Liver (tissue), 9 donors: ENCODE measurements around the gene MYO5A. TPM values are rescaled to one million over a fixed set of nuclear protein-coding genes. Genes with fewer than 3 reads are reported as not detected.

ENCODE experiments used
- DNase-seq: peaks from one replicate; pipeline ENCODE4 v3.0.0-alpha.2; 2017; ENCODE audit warnings: low spot score
- H3K27ac ChIP-seq, 2 donors: one replicate each; pipeline ENCODE4 v1.7.0; 2013; ENCODE audit warnings: inconsistent platforms in 2 of 2, low read length in 2 of 2, control low read depth in 1 of 2, low read depth in 1 of 2, mild to moderate bottlenecking in 1 of 2
- H3K27me3 ChIP-seq, 4 donors: one replicate each; pipeline versions ENCODE4 v1.6.1 to v1.7.0; 2013; ENCODE audit warnings: low read length in 3 of 4, inconsistent platforms in 1 of 4, mild to moderate bottlenecking in 1 of 4, moderate library complexity in 1 of 4; ENCODE audit not compliant: control insufficient read depth in 4 of 4, insufficient read depth in 4 of 4
- H3K36me3 ChIP-seq, 4 donors: one replicate each; pipeline versions ENCODE4 v1.6.1 to v1.7.0; 2013; ENCODE audit warnings: low read length in 3 of 4, mild to moderate bottlenecking in 3 of 4, low read depth in 1 of 4, moderate library complexity in 1 of 4; ENCODE audit not compliant: control insufficient read depth in 4 of 4, insufficient read depth in 3 of 4
- H3K4me1 ChIP-seq, 4 donors: one replicate each; pipeline versions ENCODE4 v1.6.1 to v1.7.0; 2013; ENCODE audit warnings: low read length in 3 of 4, mild to moderate bottlenecking in 3 of 4, moderate library complexity in 1 of 4; ENCODE audit not compliant: control insufficient read depth in 4 of 4, insufficient read depth in 4 of 4
- H3K4me3 ChIP-seq, 3 donors: one replicate each; pipeline versions ENCODE4 v1.6.1 to v1.7.0; 2013; ENCODE audit warnings: low read length in 3 of 3, control low read depth in 1 of 3, low read depth in 1 of 3, mild to moderate bottlenecking in 1 of 3
- H3K9ac ChIP-seq, 2 donors: one replicate each; pipeline ENCODE4 v1.7.0; 2013; ENCODE audit warnings: low read length in 2 of 2, mild to moderate bottlenecking in 2 of 2, moderate library complexity in 2 of 2, control low read depth in 1 of 2, low read depth in 1 of 2
- H3K9me3 ChIP-seq, 4 donors: one replicate each; pipeline versions ENCODE4 v1.6.1 to v1.7.0; 2013; ENCODE audit warnings: low read length in 3 of 4; ENCODE audit not compliant: control insufficient read depth in 4 of 4
- CTCF ChIP-seq: fragments of 150-350 bp; IDR thresholded peaks from 2 replicates; pipeline ENCODE4 v1.5.1; 2017; ENCODE audit warnings: improper control_type of control experiment, low read depth, low read length; ENCODE audit not compliant: missing input control
- EGR1 ChIP-seq, 2 donors: IDR thresholded peaks; 2 replicates each; pipeline ENCODE4 v1.6.1; 2016 to 2018; ENCODE audit warnings: antibody characterized with exemption in 2 of 2, low read depth in 2 of 2
- FOXA1 ChIP-seq: IDR thresholded peaks from 2 replicates; pipeline ENCODE4 v1.6.1; 2016; ENCODE audit warnings: antibody characterized with exemption
- FOXA2 ChIP-seq: IDR thresholded peaks from 2 replicates; pipeline ENCODE4 v1.6.1; 2016; ENCODE audit warnings: antibody characterized with exemption
- GABPA ChIP-seq, 2 donors: IDR thresholded peaks in 1 of 2; conservative IDR thresholded peaks in 1 of 2; 2 replicates each; pipeline ENCODE4 v1.6.1; 2016; ENCODE audit warnings: antibody characterized with exemption in 2 of 2, mild to moderate bottlenecking in 1 of 2, moderate library complexity in 1 of 2
- HNF4A ChIP-seq, 2 donors: conservative IDR thresholded peaks; 2 replicates each; pipeline ENCODE4 v1.6.1; 2016; ENCODE audit warnings: antibody characterized with exemption in 2 of 2, mild to moderate bottlenecking in 2 of 2
- HNF4G ChIP-seq: IDR thresholded peaks from 2 replicates; pipeline ENCODE4 v1.6.1; 2016; ENCODE audit warnings: antibody characterized with exemption
- JUND ChIP-seq, 2 donors: IDR thresholded peaks; 2 replicates each; pipeline ENCODE4 v1.6.1; 2016; ENCODE audit warnings: antibody characterized with exemption in 2 of 2
- NR2F2 ChIP-seq: IDR thresholded peaks from 2 replicates; pipeline ENCODE4 v1.6.1; 2016; ENCODE audit warnings: antibody characterized with exemption
- RAD21 ChIP-seq, 2 donors: IDR thresholded peaks; 2 replicates each; pipeline ENCODE4 v1.6.1; 2016; ENCODE audit warnings: antibody characterized with exemption in 2 of 2, mild to moderate bottlenecking in 2 of 2
- REST ChIP-seq: IDR thresholded peaks from 2 replicates; pipeline ENCODE4 v1.6.1; 2016; ENCODE audit warnings: antibody characterized with exemption, mild to moderate bottlenecking
- RXRA ChIP-seq, 2 donors: IDR thresholded peaks; 2 replicates each; pipeline ENCODE4 v1.6.1; 2017 to 2018; ENCODE audit warnings: antibody characterized with exemption in 2 of 2, mild to moderate bottlenecking in 1 of 2
- SP1 ChIP-seq: IDR thresholded peaks from 2 replicates; pipeline ENCODE4 v1.6.1; 2018; ENCODE audit warnings: antibody characterized with exemption, mild to moderate bottlenecking
- TAF1 ChIP-seq: conservative IDR thresholded peaks from 2 replicates; pipeline ENCODE4 v1.6.1; 2016; ENCODE audit warnings: antibody characterized with exemption, mild to moderate bottlenecking
- YY1 ChIP-seq: IDR thresholded peaks from 2 replicates; pipeline ENCODE4 v1.6.1; 2016; ENCODE audit warnings: antibody characterized with exemption, mild to moderate bottlenecking
- WGBS: extraction: QIAGEN DNeasy Blood & Tissue Kit; methylation state at CpG from one replicate; pipeline ENCODE4 v1.1.7; 2013; 5-methylcytosine and 5-hydroxymethylcytosine counted together
- polyA plus RNA-seq, 2 donors: library from polyadenylated mRNA; stranded (reverse) in 1 of 2; unstranded in 1 of 2; fragments of 200-250 nt in 1 of 2; fragments of >200 nt in 1 of 2; fragmentation: Nextera tagmentation in 1 of 2; extraction: Ambion mirVana in 1 of 2; gene quantifications; one replicate each; pipeline versions ENCODE4 v1.2.1 to v1.2.3, GENCODE V29; 2013 to 2015
- total RNA-seq, 2 donors: library from RNA; depleted of rRNA; stranded (reverse); fragments of >200 nt; gene quantifications; one replicate each; pipeline ENCODE4 v1.2.3, GENCODE V29; 2014
- TF ChIP-seq, protein P1 (sequence below): IDR thresholded peaks from 2 replicates; pipeline ENCODE4 v1.6.1; 2016; ENCODE audit warnings: antibody characterized with exemption
- TF ChIP-seq, protein P2 (sequence below): IDR thresholded peaks from 2 replicates; pipeline ENCODE4 v1.6.1; 2016; ENCODE audit warnings: antibody characterized with exemption
- TF ChIP-seq, protein P3 (sequence below): IDR thresholded peaks from 2 replicates; pipeline ENCODE4 v1.6.1; 2016; ENCODE audit warnings: antibody characterized with exemption
- donor health status: healthy.
- donor health status: healthy.
- donor health status: healthy.
- donor health status: healthy.
- donor health status: healthy.

The MYO5A gene
- total and polyA plus RNA-seq, 4 donors, result 1.0 to 7.1 (median 3.0) TPM

GRCh38 chr15:52485290-52485689 lies 43.4 kb downstream of the MYO5A start:
- no peak for TF ChIP-seq HNF4A (conservative IDR thresholded peaks at IDR 0.05)
- no peak for TF ChIP-seq SP1
- TF ChIP-seq, protein P1, sequence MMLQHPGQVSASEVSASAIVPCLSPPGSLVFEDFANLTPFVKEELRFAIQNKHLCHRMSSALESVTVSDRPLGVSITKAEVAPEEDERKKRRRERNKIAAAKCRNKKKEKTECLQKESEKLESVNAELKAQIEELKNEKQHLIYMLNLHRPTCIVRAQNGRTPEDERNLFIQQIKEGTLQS, result no peak
- TF ChIP-seq REST, result no peak
- TF ChIP-seq HNF4G, result no peak
- TF ChIP-seq, protein P2, sequence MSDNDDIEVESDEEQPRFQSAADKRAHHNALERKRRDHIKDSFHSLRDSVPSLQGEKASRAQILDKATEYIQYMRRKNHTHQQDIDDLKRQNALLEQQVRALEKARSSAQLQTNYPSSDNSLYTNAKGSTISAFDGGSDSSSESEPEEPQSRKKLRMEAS, result no peak
- TF ChIP-seq TAF1, result no peak
- no peak for TF ChIP-seq JUND (IDR thresholded peaks at IDR 0.05)
- no peak for TF ChIP-seq CTCF
- TF ChIP-seq, protein P3, sequence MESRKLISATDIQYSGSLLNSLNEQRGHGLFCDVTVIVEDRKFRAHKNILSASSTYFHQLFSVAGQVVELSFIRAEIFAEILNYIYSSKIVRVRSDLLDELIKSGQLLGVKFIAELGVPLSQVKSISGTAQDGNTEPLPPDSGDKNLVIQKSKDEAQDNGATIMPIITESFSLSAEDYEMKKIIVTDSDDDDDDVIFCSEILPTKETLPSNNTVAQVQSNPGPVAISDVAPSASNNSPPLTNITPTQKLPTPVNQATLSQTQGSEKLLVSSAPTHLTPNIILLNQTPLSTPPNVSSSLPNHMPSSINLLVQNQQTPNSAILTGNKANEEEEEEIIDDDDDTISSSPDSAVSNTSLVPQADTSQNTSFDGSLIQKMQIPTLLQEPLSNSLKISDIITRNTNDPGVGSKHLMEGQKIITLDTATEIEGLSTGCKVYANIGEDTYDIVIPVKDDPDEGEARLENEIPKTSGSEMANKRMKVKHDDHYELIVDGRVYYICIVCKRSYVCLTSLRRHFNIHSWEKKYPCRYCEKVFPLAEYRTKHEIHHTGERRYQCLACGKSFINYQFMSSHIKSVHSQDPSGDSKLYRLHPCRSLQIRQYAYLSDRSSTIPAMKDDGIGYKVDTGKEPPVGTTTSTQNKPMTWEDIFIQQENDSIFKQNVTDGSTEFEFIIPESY, result no peak
- TF ChIP-seq NR2F2, result no peak
- no peak for TF ChIP-seq RAD21 (IDR thresholded peaks at IDR 0.05)
- TF ChIP-seq FOXA2, result no peak
- no peak for TF ChIP-seq FOXA1
- no peak for TF ChIP-seq EGR1 (IDR thresholded peaks at IDR 0.05; ENCODE audit: low read depth in 2 of 2)
- TF ChIP-seq YY1, result no peak
- no peak for TF ChIP-seq GABPA (IDR thresholded peaks at IDR 0.05 in 1 of 2, conservative IDR thresholded peaks at IDR 0.05 in 1 of 2)
- no peak for TF ChIP-seq RXRA (IDR thresholded peaks at IDR 0.05)
- 97% methylated on average over 2 of the region's 2 CpGs for WGBS
- Histone ChIP-seq H3K9me3 (no peaks in the 10 kb centered on the region), H3K36me3 (no peaks in the 10 kb centered on the region), H3K4me1 (no peaks in the 10 kb centered on the region), H3K27me3 (no peaks in the 10 kb centered on the region), H3K9ac (no peak overlapping the region), H3K27ac (no peak overlapping the region), H3K4me3 (no peak overlapping the region)
- no peak for DNase-seq
